ENCODE results near the gene UNC13C.

DNA sequence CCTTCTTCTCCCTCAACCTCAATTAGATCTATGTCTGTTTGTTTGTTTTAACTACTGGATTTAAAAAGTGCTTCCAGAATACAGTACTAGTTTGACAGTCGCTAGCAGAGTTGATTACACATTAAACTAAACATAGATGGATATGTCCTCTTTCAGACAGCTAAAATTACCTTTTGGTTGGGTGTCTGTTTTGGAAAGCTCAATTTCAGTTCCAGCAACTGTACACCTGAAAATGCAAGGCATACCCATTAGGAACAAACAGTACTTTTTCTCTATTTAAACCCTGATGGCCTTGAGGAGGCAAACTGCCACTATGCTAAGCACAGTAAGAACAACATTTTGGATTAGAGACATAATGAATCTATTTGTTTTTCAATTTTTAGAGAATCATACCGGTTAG is 234.4 kb downstream of the UNC13C start:
- TF ChIP-seq POLR2AphosphoS5 (IDR thresholded peaks at IDR 0.05) (no peak), RAD21 (conservative IDR thresholded peaks at IDR 0.05) (no peak), SMC3 (conservative IDR thresholded peaks at IDR 0.05; ENCODE audit: poor library complexity) (no peak), EP300 (conservative IDR thresholded peaks at IDR 0.05; ENCODE audit: poor library complexity, severe bottlenecking) (no peak)
- TF ChIP-seq, protein P1, sequence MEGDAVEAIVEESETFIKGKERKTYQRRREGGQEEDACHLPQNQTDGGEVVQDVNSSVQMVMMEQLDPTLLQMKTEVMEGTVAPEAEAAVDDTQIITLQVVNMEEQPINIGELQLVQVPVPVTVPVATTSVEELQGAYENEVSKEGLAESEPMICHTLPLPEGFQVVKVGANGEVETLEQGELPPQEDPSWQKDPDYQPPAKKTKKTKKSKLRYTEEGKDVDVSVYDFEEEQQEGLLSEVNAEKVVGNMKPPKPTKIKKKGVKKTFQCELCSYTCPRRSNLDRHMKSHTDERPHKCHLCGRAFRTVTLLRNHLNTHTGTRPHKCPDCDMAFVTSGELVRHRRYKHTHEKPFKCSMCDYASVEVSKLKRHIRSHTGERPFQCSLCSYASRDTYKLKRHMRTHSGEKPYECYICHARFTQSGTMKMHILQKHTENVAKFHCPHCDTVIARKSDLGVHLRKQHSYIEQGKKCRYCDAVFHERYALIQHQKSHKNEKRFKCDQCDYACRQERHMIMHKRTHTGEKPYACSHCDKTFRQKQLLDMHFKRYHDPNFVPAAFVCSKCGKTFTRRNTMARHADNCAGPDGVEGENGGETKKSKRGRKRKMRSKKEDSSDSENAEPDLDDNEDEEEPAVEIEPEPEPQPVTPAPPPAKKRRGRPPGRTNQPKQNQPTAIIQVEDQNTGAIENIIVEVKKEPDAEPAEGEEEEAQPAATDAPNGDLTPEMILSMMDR (IDR thresholded peaks at IDR 0.05; ENCODE audit: poor library complexity, severe bottlenecking), result no peak

All from neural cell (in vitro differentiated cells).